HG02943 (cell line): ENCODE data around the gene CARNS1.

Experiments
- ATAC-seq: cut with Tn5 transposase; IDR thresholded peaks from one replicate; pipeline ENCODE4 v1.9.1; 2021; ENCODE audit warnings: mild to moderate bottlenecking, low read depth, moderate library complexity; ENCODE audit not compliant: unreplicated experiment

The CARNS1 gene

GRCh38 chr11:67438158-67438902 lies 22.9 kb downstream of the CARNS1 start:
- no peak for ATAC-seq

- ATAC-seq, result no peak
These were observed 24.1 kb downstream of the CARNS1 start for GRCh38 chr11:67439321-67440228.

GRCh38 chr11:67440229-67441097 lies 25.0 kb downstream of the CARNS1 start:
- ATAC-seq, result no peak

GRCh38 chr11:67441098-67441563 lies 25.7 kb downstream of the CARNS1 start:
- no peak for ATAC-seq

- ATAC-seq, result no peak
These were observed 26.4 kb downstream of the CARNS1 start for GRCh38 chr11:67441731-67442351.

- ATAC-seq, result no peak
These were observed 27.3 kb downstream of the CARNS1 start for GRCh38 chr11:67442504-67443404.

GRCh38 chr11:67445515-67445914 lies 30.0 kb downstream of the CARNS1 start:
- ATAC-seq, result no peak

- ATAC-seq, result no peak
These were observed 32.7 kb downstream of the CARNS1 start for GRCh38 chr11:67448220-67448609.

GRCh38 chr11:67449116-67449844 lies 33.8 kb downstream of the CARNS1 start:
- ATAC-seq, result no peak

GRCh38 chr11:67450796-67451657 lies 35.5 kb downstream of the CARNS1 start:
- no peak for ATAC-seq

GRCh38 chr11:67451658-67451976 lies 36.1 kb downstream of the CARNS1 start:
- no peak for ATAC-seq

GRCh38 chr11:67452141-67452952 lies 36.9 kb downstream of the CARNS1 start, which contains the start of gene GPR152:
TSS of gene GPR152 (minus strand) at chr11:67452729. CDS start at chr11:67452724, 5 bp downstream.
- ATAC-seq, result no peak

GRCh38 chr11:67453816-67454732 lies 38.6 kb downstream of the CARNS1 start:
- ATAC-seq, result no peak

- ATAC-seq, result no peak
These were observed 39.6 kb downstream of the CARNS1 start, which contains the start of gene CABP4 for GRCh38 chr11:67455054-67455453. TSS of gene CABP4 (plus strand) at chr11:67455354. CDS start at chr11:67455424, 70 bp downstream.

- no peak for ATAC-seq
These were observed 40.7 kb downstream of the CARNS1 start for GRCh38 chr11:67456068-67456705.
